Fibroblast of the aortic adventitia (primary cell): Measurements from ENCODE around the gene MAL. TPM values are rescaled to one million over a fixed set of nuclear protein-coding genes. Genes with fewer than 3 reads are reported as not detected.

ENCODE experiments used
- DNase-seq: peaks from one replicate; pipeline ENCODE4 v3.0.0-alpha.2; 2010; ENCODE audit warnings: low read depth
- H3K4me3 ChIP-seq: 2 replicates; pipeline ENCODE4 v1.5.1; 2011; ENCODE audit warnings: low read depth, mild to moderate bottlenecking, control low read depth, low read length, moderate library complexity
- total RNA-seq: library from RNA; depleted of rRNA; stranded (reverse); fragments of >200 nt; gene quantifications from 2 replicates; pipeline ENCODE4 v1.2.3, GENCODE V29; 2012; ENCODE audit warnings: low replicate concordance
- TF ChIP-seq, protein P1 (sequence below): IDR thresholded peaks from 2 replicates; pipeline ENCODE4 v1.5.1; 2011; ENCODE audit warnings: mild to moderate bottlenecking, low read length, control low read depth, inconsistent platforms; ENCODE audit not compliant: insufficient read depth

MAL gene
- total RNA-seq, 1 donor, result not detected

DNA sequence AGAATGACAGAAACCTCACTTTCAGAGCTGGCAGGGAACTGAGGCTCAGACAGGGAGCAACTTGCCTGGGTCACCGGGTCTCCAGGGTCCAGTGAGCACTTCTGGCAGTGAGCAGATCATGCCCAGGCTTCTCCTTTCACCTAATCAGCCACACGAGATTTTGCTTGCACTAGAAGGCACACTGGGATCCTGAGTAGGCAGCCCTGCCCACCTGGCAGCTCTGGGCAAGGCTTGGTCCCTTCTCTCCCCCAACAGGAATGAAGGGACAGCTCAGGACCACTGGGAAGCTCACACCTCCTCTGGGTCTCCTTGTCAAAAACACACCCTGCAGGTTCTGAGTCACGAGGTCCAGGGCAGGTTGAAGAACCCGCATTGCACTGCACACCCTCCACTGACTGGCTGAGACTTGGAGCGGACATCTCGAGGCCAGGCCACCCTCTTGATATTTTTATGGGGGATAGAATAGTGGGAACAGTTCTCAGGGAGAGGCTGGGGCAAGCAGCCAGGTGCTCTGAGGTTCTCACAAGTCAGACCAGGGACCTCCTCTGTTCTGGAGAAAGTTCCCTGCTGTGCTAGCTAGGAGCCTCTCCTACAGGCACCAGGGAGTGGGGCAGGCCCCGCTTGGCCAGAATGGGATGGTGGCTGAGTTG lies 5.7 kb downstream of the MAL start:
- DNase-seq, result no peak
- H3K4me3 ChIP-seq, result no peak overlapping the region
- TF ChIP-seq, protein P1, sequence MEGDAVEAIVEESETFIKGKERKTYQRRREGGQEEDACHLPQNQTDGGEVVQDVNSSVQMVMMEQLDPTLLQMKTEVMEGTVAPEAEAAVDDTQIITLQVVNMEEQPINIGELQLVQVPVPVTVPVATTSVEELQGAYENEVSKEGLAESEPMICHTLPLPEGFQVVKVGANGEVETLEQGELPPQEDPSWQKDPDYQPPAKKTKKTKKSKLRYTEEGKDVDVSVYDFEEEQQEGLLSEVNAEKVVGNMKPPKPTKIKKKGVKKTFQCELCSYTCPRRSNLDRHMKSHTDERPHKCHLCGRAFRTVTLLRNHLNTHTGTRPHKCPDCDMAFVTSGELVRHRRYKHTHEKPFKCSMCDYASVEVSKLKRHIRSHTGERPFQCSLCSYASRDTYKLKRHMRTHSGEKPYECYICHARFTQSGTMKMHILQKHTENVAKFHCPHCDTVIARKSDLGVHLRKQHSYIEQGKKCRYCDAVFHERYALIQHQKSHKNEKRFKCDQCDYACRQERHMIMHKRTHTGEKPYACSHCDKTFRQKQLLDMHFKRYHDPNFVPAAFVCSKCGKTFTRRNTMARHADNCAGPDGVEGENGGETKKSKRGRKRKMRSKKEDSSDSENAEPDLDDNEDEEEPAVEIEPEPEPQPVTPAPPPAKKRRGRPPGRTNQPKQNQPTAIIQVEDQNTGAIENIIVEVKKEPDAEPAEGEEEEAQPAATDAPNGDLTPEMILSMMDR, result no peak

DNA sequence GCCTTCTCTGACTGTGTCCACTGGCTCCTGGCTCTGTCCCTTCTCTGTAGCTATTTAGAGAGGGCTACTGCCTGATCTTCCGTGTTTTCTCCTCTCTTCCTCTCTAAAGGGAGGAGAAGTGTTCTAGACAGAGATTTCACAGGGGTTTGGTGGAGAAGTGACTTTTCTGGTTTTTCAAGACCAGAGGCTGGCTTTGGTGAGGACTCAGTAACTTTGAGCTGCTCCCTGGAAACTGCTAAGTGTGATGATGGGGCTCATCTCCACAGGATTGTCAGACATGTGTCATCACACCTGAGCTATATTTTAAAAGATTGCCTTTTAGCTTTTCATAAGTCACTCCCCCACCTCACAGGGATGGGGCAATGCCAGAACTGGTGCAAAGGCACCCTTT lies 6.2 kb downstream of the MAL start:
- TF ChIP-seq, protein P1, result no peak
- DNase-seq, result no peak
- no peak overlapping the region for H3K4me3 ChIP-seq

DNA sequence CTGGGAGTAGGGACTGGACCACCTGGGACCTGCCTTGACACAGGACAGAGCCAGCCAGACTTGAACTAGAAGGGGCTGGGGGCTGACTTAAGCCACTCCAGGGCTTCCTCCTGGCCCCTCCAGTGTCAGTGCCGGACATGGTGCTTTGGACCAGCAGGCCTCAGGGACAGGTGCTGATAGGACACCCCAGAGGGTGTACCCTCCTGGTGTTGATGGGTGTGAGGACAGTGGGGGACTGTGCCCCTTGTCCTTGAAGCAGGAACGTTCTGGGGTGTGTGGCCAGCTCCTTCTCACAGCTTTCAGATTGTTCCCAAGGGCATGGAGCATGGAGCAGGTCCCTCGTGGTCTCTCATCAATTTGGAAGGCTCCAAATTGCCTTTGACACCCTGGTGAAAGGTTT lies 6.8 kb downstream of the MAL start:
- no peak overlapping the region for H3K4me3 ChIP-seq
- no peak for DNase-seq
- TF ChIP-seq, protein P1, result no peak

DNA sequence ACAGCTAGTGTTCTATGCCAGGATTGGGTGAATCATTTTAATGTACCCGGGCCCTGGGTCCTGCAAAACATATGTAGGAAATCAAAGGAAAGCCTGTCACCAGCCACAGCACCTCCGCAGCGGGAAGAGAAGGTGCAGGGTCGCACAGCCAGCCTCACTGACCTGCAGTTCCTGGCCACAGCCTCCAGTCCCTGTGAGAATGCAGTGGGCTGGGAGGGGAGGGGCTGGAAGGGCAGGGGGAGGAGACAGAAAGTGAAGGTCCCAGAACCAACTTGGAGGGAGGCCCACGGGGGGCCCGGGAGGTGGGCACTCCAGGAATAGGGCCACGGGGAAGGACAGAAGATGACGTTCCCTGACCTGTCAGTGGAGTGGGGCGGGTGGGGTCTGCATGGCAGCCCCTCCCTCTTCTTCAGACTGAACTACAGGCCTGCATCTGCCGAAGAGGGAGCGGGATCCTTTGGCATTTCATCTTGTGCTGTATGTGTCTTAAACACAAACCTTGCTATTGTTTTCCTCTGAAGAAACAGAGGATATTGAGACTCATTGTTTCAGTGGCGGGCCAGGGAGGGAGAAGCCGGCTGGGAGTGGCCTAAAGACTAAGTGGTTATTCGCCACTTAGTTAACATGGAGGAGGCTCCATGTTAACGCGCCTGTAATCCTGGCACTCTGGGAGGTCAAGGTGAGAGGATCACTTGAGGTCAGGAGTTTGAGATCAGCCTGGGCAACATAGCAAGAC lies 7.5 kb downstream of the MAL start:
- TF ChIP-seq, protein P1, result no peak
- no peak for DNase-seq
- no peak overlapping the region for H3K4me3 ChIP-seq

DNA sequence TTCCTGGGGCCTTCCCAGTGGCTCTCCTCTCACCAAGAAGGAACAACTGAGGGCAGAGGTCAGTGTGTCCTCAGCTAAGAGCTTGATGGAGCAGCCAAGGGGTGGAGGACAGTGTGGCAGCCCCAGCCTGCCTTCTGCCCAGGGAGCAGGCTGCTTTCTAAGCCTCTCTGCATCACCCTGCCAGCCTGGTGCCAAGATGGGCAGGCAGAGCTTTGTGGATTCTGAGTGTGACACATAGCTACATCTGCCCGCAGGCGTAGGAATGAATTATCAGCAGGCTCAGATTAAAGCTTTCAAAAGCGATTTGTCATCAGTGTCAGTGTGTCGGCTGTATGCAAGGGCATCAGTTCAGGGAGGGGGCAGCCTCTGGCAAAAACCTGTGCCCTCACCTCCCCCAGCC lies 8.7 kb downstream of the MAL start:
- DNase-seq, result no peak
- H3K4me3 ChIP-seq, result no peak overlapping the region
- TF ChIP-seq, protein P1, result no peak

DNA sequence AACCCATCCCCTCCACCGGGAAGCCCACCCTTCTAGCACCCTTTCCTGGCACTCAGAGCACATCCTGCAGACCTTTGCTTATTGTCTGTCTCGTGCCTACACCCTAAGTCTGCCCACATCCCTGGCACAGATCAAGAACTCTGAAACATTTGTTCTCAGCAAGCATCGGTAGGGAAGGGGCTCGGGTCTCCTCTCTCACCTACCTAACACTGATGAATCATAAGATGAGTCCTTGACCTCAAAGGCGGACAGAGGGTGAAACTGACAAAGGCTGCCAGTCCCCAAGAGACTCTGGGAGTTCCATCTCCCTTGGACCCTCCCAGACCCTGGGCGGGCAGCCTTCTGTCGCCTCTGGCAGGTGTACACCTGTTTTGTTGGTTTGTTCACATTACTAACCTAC lies 9.3 kb downstream of the MAL start:
- DNase-seq, result no peak
- H3K4me3 ChIP-seq, result no peak overlapping the region
- TF ChIP-seq, protein P1, result no peak
